ENCODE results near the gene TGM5. TPM values are rescaled to one million over a fixed set of nuclear protein-coding genes. Genes with fewer than 3 reads are reported as not detected.
A peak's percentile ranks its signal among the peaks of the same experiment; 100 is the strongest.
"Not testable (repeated sequence)": the region's sequence is repeated elsewhere in the genome, so short reads cannot be mapped to it uniquely, and the experiment has no call there.

Gene TGM5
- polyA plus RNA-seq, 1 donor, result not detected

DNA sequence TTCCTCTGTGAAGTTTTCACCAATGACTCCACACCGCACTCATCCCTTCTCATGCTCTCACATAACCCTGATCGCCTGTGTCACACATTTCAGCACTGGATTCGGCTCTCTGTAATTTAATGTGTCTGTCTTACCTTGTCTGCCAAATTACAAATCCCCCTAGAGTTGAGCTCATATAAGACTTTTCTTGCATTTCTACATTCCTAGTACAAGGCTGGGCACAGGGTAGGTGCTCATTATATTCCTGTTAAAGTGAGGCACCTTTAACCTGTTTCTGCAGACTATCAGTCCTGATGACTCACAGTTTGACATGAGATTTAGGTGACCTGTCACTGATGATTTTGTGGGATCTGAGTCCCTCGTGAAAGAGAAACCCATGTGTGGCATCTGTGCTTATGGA is 22.6 kb downstream of the TGM5 start:
- DNase-seq, result no peak

DNA sequence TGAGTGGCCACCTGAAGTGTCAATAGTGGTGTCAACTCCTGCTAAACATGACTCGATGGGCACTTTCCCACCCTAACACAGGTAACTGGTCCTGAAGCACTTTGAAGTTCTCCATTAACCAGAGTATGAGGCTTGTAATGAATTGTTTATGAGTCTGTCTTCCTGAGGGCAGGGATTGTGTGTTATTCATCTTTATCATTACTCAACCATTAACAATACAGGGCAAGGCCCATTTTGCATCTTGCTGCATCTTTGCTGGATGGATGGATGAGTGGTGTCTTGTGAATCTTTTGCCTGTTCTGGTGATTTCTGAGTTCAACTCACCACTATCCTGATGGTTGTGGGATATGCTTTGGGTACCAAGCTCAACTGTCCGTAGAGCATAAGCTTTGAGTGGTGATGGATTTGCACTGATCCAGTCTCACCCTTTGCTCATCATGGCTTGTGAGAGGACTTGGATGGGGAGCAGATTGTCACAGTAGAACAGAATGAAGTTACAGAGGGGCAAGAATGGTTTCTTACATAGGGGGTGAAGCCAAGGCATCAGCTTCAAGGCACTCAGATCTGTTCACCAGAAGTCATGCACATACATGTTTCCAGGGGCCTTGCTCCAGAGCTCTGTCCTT is 23.6 kb downstream of the TGM5 start:
- DNase-seq, result no peak

DNA sequence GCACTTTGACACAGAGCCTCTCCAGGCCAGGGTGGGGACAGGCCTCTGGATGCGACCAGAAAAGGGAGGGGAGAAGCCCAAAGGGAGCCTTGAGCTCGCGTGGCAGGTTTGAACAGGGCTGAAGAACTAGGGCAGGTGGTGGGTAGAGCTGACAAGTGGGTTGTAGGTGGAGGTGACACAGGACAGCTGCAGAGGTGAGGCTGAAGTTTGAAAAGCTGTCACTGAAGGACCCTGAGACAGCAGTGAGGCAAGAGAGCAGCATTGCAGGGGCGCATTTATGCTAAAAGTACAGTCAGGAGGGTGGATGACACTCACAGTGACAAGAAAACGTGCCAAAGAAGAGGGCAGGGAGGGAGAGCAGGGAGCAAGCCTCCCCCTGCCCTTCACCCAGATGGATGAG is 24.1 kb downstream of the TGM5 start:
- DNase-seq, result no peak

DNA sequence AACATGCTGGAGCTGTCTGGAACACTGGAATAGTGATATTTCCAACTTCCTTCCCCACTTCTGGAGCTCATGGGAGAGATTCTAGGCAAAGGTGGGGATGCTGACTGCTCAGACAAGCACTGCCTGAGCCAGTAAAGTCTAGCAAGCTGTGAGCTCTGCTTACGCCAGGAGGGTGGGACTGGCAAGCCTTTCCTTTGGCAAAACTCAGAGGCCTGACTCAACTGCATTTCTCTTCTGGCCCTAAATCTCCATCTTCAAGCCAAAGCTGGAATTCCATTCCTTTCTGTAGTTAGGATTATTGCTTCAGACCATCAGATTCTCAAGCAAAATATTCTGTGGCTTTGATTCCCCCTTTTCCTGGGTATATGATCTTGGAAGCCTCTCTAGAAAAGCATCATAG is 25.6 kb downstream of the TGM5 start:
- no peak for DNase-seq

DNA sequence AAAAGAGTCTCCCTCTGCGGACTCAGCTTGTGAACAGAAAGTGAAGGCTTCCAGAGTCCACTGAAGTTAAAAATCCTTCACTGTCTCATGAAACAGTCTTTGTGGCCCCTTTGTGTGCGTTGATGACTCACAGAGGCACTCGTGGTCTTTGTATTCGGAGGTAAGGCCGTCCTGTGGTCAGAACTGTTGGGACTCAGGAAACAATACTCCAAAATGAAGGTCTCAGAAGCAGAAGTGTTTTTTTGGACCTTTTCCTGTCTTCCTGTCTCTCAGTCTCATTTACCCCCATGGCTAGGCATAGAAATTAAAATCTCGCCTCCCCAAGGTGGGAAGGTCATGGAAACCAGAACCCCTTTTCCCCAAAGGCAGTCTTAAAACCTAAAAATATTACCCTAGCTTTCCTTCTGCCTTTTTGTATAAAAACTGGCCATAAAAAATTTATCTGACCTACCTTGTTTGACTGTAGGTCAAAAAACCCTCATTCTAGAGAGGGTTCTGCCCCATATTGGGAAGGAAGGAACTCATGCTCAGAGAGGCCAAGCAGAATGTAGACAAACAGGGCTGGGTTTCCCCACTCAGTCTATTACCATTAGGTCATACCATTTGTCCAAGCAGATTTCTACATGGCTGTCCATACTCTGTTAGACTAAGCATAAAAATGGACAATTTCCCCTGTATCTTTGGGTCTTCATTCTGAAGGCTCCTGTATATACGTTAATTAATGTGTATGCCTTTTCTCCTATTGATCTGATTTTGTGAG is 26.8 kb downstream of the TGM5 start:
- no peak for DNase-seq

DNA sequence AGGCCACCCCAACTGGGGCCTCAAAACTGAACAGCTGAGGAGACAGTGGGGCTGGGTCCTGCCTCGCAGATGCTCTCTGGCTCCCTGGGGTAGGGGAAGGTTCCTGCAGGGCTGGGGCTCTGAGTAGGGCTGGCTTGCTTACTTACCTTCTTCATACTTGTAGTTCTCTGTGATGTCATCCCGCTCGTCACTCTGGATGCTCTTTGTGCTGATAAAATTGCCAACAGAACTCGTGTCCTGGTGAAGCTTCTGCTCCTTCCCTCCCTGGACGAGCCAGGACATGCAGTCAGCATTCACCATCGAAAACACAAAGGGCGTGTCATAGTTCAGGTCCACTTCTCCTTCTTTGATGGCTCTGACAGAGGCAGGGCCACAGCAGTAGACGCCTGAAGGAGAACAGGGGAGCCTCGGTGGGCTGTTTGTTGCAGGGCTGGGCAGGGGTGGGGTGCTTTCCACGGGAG is 28.0 kb downstream of the TGM5 start:
- DNase-seq, result no peak

DNA sequence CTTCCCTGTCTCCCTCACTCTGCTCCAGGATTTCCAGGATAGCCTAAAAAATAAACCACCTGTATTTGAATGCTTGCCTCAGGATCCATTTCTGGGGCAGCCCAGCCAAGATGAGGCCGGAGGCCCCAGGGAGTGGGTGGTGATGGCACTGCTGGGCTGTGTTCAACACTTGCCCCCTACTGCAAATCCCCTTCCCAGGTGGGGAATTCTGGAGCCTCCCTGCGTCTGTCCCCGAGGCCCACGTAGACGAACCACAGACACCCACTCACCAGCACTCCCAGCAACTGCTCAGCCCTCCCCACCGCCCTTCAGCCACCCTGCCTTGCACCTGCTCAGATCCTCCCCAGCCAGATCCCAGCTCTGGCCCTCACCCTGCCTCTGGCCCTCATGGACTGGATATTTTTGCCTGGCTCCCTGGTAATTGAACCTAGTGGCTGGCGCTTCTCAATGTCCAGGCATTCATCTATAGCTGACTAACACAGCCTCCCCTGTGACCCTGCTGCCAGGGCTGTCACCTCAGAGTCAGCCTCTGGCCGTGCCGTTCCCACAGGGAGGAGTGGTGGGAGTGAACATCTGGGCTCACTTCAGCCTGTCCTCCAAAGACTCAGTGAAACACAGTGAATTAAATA is 28.8 kb downstream of the TGM5 start:
- DNase-seq, result no peak

DNA sequence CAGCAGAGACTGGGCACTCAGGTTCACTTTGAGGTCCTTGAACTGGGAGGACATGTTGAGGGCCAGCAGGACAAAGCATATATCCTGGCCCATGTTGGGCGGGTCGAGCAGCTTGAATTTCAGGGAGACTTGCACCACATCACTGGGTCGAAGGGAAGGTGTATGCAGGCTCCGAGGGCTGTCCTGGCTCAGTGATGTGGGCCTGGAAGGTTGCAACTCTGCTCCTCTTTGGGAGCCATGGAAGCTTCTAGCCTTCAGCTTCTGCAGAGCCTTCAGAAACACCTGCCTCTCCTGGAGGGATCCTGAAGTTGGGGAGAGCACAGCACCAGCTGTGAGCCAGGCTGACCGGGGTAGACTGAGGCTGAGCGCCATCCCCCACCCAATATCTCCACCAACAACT is 31.2 kb downstream of the TGM5 start:
- no peak for DNase-seq

DNA sequence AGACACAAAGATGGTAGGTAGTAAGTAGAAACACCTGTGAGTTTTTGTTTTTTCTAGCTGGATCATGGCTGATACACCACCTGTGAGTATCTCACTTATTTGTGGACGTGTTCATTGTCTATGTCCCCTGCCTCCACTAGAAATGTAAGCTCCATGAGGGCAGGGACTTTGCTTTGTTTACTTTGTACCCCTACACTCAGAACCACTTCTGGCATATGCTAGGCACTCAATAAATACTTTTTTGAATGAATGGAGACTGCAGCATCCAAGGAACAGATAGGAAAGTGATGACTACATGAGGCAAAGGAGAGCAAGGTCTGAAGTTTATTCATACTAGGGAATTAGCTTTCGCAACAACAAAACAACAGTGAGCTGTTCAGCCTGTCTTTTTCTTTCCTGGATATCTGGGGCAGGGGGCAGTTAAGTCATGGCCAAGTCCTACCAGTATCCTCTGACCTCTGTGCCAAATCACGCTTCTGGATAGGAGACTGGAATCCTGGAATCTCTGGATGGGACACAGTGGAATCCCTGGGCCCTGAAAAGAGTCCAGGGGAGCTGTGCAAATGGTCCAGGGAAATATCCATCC is 34.3 kb downstream of the TGM5 start:
- no peak for DNase-seq

DNA sequence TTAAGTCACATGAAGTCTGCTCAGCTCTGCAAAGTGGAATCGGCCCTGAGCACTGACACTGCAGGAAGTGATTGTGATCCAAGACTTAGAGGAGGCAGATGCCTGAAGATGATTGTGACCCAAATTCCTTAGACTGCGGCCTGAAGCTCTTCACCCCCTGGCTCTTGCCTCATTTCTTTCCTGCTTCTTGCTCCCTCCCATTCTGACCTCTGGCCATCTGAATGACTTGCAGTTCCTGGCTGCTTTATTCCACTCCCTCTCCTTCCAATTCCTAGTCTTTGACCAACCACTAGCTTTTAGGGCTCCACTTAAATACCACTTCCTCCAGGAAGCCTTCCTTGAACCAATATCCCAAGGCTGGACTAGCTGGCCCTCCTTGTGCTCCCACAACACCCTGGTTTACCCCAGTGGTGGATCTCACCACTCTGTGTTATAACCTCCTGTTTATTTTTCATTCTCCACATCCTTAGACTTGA is 36.0 kb downstream of the TGM5 start:
- DNase-seq, result no peak

DNA sequence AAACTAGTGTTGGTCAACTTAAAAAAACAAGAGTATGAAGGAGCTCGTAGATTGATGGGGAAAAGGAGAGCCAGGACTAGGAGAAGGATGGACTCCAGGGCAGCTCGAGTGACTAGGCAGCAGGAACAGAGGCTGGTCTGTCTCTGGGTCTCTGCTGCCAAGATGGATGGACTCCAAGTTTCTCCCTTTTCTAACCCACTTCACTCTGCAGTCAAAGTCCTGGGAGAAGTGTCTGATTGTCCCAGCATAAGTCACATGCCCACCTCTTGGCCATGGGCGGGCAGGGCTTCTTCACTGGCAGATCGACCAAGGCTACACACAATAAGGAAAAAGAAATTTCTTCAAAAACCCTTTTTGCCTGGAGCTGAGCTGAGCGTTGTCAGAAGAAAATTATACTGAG is 36.8 kb downstream of the TGM5 start:
- DNase-seq, result no peak

DNA sequence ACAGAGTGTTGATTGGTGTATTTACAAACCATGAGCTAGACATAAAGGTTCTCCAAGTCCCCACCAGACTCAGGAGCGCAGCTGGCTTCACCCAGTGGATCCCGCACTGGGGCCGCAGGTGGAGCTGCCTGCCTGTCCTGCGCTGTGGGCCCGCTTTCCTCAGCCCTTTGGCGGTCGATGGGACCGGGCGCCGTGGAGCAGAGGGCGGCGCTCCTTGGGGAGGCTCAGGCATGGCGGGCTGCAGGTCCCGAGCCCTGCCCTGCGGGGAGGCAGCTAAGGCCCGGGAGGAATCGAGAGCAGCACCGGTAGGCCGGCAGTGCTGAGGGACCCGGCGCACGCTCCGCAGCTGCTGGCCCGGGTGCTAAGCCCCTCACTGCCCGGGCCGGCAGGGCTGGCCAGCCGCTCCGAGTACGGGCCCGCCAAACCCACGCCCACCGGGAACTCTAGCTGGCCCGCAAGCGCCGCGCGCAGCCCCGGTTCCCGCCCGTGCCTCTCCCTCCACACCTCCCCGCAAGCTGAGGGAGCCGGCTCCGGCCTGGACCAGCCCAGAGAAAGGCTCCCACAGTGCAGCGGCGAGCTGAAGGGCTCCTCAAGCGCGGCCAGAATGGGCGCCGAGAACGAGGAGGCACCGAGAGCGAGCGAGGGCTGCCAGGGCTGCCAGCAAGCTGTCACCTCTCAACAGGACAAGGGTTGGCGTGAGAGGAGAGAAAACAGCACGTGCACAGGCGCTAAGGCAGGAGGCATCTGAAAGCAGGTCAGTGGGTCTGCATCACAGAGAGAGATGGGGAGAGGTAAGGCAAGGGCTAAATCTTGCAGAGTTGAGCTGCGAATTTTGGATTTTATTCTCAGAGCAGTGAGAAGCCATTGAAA is 40.1 kb downstream of the TGM5 start:
- DNase-seq, result no peak

DNA sequence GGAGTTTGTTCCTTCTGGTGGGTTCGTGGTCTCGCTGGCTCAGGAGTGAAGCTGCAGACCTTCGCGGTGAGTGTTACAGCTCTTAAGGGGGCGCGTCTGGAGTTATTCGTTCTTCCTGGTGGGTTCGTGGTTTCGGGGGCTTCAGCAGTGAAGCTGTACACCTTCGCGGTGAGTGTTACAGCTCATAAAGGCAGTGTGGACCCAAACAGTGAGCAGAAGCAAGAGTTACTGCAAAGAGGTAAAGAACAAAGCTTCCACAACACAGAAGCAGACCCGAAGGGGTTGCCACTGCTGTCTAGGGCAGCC is 40.8 kb downstream of the TGM5 start:
- DNase-seq, result not testable (repeated sequence)

DNA sequence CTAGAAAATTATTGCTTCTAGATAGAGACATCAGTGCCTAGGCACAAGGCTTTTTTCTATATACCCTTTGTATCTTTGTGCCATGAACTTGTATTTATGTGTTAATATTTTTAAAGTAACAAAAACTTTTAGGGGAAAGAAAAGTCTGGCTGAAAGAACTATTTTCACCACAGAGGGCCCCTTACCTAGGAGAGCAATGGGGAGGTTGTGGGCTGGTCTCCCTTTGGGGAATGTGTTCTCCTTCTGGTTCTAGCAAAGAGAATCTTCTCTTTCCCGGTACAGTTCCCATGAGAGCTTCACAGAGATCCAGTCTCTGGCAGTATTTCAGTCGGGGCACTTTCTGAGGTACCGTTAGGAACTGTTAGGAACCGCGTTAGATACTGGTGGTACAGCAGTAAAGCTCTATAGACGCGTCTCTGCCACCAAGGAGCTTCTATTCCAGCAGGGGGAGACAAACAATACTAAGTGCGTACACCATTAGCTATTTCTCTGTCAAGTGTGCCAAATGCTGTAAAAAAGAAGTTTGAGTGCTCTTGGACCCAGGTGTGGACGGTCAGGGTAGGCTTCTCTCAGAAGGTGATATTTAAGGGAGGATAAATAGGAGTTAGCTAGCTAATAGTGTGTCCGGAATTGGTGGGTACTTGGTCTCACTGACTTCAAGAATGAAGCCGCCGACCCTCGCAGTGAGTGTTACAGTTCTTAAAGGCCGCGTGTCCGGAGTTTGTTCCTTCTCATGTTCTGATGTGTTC is 41.4 kb downstream of the TGM5 start:
- peak; percentile 62 for DNase-seq

DNA sequence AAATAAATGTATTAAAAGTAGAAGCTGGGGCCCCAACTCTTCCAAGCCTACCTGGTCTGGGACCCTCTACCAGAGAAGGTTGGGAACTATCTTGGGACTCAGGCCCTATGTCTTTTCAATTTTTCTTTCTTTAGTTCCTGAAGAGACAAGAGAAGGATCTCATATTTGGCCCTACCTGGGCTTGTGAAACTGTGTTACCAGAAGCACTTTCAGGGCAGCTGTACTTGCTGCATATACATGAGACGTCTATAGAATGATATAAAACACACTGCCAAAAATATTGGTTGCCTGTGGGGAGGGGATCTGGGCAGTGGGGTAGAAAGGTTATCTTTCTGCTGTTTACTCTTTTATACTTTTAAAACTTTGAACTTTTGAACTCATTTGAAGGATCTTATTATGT is 45.3 kb downstream of the TGM5 start:
- no peak for DNase-seq

DNA sequence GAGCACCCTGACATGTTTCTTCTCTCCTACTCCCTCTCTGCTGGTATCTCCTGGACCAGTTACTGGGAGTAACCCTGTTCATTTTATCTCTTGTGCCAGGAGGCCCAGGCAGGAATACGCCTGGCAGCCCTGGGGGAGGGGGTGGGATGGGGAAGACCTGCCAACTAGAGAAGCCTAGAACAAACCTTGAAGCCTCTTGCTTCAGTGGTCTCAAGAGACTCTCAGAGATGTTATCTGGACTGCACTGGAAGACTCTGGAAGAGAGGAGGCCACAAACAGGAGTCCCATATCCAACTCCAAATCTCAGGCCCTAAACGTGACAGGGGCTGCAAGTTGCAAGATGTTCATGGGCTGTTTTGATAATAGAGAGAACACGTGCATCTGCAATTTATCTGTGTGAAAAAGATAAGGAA is 45.7 kb downstream of the TGM5 start, which contains the start of gene EPB42:
Gene EPB42 (minus strand): TSS at position 28 of the 413 bp plus-strand sequence. CDS start 193 bp downstream, outside the sequence.
- no peak for DNase-seq

DNA sequence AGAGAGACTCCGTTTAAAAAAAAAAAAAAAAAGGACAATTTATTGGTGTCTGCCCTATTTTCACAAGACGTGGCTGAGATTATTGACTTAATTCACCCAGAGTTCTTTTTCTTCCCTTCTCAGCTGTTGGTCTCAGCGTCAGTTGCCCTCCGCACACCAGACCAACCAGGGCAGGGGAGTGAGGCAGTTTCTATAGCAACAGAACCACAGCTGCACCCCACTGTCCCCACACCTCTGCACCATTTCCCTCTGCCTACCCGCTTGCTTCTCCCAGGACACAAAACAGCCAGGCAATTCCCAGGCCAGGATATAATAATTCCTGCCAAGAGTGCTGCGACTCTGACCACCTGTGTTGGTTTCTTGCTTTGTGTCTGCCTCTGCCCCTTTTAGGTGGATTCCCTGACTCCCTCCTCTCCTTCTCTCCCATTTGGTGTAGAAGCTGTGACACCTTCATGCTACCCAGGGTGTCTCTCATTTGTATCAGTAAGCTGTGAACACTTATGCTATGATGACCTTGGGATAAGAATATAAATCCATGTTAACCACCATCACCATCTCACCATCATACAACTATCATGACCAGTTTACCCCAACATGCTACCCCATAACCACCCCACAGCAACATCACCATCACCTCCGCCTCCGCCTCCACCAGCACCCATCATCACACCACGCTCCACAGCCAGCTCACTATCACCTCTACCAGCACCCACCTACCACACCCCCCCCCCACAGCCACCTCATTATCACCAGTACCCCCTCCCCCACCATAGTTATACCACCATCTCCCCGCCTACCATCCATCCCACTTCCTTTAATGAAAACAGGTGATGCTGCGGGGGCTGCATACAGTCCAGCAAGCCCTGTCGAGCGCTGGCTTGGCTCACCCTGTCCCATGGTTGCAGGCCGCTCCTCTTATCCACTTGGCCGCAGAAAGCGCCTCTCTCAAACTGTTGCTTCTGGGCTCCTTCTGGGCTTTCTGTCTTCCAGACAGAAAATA is 46.5 kb downstream of the TGM5 start:
- DNase-seq, result no peak

DNA sequence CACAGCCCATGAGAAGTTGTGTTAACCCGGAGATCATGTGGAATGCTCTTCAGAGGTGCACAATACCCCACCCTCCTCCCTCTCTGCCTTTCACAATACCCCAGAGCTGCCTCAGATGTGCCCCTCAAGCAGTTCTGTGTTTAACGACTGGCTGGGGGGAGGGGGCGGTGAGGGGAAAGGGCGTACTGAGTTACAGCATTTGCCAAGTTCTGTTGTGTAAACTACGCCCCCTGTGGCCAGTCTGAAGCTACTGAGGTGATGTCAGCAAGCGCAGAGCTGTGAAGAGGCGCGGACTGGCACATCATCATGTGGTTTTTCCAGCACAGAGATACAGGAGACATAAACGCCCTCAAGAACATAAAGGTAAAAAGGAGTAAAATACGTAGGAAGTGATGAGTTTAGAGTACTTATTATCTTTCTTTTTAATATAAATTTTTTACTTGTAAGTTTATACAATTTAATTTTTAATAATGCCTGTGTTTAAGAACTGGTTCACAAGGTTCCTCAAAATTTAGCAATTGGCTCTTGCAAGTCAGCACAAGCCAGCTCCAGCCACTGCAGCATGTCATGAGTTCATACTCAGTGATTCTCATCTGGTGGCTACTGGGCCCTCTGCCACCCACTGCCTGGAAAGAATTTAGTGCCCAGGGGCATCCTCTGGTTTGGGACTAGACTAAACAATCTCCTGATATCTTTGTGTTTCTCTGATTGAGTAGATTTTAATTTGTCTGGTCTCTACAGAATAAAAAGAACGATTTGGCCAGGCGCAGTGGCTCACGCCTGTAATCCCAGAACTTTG is 47.6 kb downstream of the TGM5 start:
- DNase-seq, result peak; percentile 14

DNA sequence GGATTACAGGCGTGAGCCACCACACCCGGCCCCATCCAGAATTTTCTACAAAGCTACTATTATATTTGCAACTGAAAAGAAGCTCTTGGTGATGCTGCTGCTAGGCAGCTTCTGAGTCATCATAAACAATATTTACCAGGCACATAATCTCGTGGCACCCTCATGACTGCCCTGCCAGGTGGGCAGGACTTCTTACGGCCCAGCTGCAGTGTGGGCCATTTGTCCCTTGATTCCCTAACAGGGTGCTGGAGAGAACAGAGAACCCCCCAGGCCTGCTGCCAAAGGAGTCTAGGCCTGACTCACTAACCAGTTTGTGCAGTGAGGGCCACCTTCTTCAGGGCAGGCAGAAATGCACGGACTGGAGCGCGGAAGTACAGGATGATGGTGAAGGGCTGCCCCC is 50.8 kb downstream of the TGM5 start:
- no peak for DNase-seq

All from left kidney (tissue), 2 donors.